ENCODE results near the gene VPS54.
"Not testable (repeated sequence)": the region's sequence is repeated elsewhere in the genome, so short reads cannot be mapped to it uniquely, and the experiment has no call there.

Gene VPS54

DNA sequence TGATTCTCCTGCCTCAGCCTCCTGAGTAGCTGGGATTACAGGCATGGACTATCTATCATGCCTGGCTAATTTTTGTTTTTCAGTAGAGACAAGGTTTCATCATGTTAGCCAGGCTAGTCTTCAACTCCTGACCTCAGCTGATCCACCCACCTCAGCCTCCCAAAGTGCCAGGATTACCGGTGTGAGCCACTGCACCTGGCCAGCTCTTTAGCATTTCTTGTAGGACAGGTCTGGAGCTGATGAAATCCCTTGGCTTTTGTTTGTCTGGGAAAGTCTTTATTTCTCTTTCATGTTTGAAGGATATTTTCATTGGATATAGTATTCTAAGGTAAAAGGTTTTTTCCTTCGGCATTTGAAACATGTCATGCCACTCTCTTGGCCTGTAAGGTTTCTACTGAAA is 20.2 kb downstream of the VPS54 start:
- TF ChIP-seq SPI1 (IDR thresholded peaks at IDR 0.05; ENCODE audit: low read depth, low read length) (no peak), POU2F2 (IDR thresholded peaks at IDR 0.05; ENCODE audit: low read depth, low read length) (no peak), PAX5 (IDR thresholded peaks at IDR 0.05; ENCODE audit: insufficient read depth, low read length, severe bottlenecking) (no peak), POLR2A (IDR thresholded peaks at IDR 0.05; ENCODE audit: low read depth, low read length) (no peak), TAF1 (IDR thresholded peaks at IDR 0.05; ENCODE audit: low read depth, low read length) (no peak), POLR2AphosphoS5 (IDR thresholded peaks at IDR 0.05; ENCODE audit: low read depth, low read length) (no peak)
- no peak for DNase-seq (ENCODE audit: insufficient read length, low spot score)
- FAIRE-seq = no peak

DNA sequence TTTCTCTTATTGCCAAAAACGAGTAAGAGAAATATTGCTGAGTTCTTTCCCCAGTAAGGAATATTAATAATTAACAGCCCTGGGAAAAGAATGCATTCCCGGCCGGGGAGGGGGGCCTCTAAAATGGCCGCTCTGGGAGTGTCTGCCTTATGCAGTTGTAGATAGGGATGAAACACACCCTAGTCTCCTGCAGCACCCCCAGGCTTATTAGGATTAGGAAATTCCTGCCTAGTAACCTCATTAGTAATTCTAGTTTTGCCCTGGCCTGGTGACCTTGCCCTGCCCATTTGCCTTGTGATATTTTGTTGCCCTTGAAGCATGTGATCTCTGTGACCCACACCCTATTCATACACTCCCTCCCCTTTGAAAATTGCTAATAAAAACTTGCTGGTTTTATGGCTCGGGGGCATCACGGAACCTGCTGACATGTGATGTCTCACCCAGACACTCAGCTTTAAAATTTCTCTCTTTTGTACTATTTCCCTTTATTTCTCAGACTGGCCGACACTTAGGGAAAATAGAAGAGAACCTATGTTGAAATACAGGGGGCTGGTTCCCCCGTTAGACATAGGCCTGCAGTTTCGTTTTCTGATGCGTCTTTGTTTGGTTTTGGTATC is 22.5 kb downstream of the VPS54 start:
- not testable (repeated sequence) for FAIRE-seq; DNase-seq (ENCODE audit: insufficient read length, low spot score)

DNA sequence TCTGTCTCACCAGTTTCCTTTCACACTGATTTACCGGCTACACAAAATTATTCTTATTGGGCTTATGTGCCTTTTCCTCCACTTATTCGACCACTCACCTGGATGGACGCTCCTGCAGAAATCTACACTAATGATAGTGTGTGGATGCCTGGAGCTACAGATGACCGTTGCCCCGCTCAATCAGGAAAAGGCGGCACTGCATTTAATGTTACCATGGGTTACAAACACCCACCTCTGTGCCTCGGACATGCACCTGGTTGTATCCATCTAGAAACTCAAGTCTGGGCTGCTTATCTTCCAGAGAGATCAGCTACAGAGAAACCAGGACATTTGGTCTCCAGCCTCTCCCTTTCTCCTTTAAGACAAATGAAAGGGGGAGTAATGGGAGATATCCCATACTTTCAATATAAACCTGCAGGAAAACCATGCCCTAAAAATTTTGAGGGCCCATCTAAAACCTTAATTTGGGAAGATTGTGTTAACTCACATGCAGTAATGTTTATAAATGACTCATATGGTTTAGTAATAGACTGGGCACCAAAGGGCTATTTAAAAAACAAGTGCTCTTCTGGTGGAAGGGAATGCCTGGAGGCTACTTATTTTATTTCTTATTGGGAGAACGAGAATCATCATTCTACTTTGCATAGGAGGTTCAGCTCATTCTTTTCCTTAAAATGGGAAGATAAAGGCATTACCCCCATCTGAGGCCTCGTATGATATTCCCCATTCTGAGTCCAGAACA is 24.7 kb downstream of the VPS54 start:
- FAIRE-seq; DNase-seq (ENCODE audit: insufficient read length, low spot score): not testable (repeated sequence)

DNA sequence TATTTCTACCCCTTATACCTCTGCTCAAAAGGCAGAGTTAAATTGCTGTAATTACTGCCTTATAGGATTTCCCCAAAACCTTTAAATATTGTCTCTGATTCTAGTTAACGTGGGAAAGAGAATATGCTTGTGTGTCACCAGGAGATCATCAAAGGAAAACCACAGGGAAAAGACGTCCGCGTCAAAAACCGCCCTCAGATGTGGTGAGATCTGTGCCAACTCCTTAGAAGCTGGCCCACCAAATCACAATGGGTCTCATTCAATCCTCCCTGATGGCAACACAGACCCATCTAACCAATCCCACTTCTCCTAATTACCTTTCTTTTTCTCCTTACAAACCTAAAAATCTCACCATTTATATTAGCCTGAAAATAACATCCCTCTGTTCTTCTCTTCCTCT is 25.4 kb downstream of the VPS54 start:
- no peak for TF ChIP-seq POLR2A (IDR thresholded peaks at IDR 0.05; ENCODE audit: low read depth, low read length)
- TF ChIP-seq PAX5 (IDR thresholded peaks at IDR 0.05; ENCODE audit: insufficient read depth, low read length, severe bottlenecking) = no peak
- no peak for TF ChIP-seq SPI1 (IDR thresholded peaks at IDR 0.05; ENCODE audit: low read depth, low read length)
- TF ChIP-seq TAF1 (IDR thresholded peaks at IDR 0.05; ENCODE audit: low read depth, low read length) = no peak
- no peak for TF ChIP-seq POLR2AphosphoS5 (IDR thresholded peaks at IDR 0.05; ENCODE audit: low read depth, low read length)
- no peak for TF ChIP-seq POU2F2 (IDR thresholded peaks at IDR 0.05; ENCODE audit: low read depth, low read length)
- no peak for DNase-seq (ENCODE audit: insufficient read length, low spot score)
- FAIRE-seq = no peak

DNA sequence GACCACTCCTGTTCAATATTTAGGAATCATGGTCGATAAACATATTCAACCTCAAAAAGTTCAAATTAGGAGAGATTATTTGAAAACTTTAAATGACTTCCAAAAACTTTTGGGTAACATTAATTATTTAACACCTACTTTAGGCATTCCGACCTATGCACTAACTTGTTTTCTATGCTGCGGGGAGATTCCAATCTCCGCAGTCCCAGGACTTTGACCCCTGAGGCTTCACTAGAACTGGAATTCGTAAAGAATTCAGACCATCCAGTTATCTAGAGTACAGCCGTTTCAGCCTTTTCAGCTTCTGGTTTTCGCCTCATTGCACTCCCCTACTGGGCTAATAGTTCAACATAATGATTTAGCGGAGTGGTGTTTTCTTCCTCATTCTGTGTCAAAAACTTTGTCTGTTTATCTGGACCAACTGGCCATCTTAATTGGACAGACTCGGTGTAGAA is 26.1 kb downstream of the VPS54 start:
- DNase-seq (ENCODE audit: insufficient read length, low spot score); FAIRE-seq: not testable (repeated sequence)

DNA sequence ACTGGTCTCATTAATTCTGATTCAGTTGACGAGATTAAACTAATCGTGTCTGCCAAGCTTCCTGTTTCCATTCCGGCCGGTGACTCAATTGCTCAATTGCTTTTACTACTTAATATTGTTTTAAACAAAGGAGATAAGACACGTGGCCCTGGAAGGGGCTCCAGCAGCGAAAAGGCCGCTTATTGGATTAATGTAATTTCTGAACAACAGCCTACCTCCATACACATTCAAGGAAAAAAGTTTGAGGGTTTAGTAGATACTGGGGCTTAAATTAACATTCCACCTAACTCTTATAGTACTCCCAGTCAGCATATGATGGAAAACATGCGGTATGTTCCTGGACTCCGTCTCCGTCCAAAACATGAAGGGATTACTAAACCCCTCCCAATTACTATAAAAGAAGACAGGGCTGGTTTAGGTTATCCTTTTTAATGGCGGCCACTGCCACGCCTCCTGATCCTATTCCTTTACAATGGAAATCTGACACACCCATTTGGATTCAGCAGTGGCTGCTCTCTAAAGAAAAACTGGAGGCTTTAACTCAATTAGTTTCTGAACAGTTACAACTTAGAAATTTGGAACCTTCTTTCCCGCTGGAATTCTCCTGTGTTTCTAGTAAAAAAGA is 27.1 kb downstream of the VPS54 start:
- DNase-seq (ENCODE audit: insufficient read length, low spot score) = no peak
- no peak for FAIRE-seq
- no peak for TF ChIP-seq POU2F2 (IDR thresholded peaks at IDR 0.05; ENCODE audit: low read depth, low read length)
- no peak for TF ChIP-seq POLR2AphosphoS5 (IDR thresholded peaks at IDR 0.05; ENCODE audit: low read depth, low read length)
- no peak for TF ChIP-seq SPI1 (IDR thresholded peaks at IDR 0.05; ENCODE audit: low read depth, low read length)
- TF ChIP-seq PAX5 (IDR thresholded peaks at IDR 0.05; ENCODE audit: insufficient read depth, low read length, severe bottlenecking) = no peak
- TF ChIP-seq TAF1 (IDR thresholded peaks at IDR 0.05; ENCODE audit: low read depth, low read length) = no peak
- no peak for TF ChIP-seq POLR2A (IDR thresholded peaks at IDR 0.05; ENCODE audit: low read depth, low read length)

DNA sequence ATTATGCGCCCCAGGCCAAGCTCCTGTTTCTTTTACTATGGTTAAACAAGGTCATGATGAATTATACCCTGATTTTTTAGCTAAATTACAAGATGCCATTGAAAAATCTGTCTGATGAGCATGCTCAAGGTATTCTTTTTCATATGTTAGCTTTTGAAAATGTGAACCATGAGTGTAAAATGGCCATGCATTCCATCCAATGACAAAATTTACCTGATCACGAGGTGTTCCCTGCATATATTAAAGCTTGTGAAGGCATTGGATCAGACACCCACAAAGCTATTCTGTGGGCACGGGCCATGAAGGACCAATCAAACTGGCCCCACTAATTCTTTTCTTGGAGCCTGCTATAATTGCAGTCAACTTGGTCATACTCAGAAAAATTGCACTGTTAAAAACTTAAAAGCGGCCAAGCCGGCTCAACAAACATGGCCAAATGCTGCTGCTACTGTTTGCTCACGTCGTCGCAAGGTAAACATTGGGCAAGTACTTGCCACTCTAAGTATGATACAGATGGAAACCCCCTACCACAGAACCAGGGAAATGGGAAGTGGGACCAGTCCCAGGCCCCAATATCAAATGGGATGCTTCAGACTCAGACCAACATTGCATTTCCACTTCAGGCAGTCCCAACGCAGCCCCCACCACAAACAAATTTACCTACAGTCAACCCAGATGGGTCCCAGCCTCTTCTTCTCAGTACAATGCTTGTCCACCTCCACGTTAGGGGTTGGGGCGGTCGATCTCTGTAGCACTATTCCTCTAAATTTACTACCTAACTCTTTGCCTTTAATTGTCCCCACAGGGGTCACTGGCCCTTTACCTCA is 27.8 kb downstream of the VPS54 start:
- DNase-seq (ENCODE audit: insufficient read length, low spot score); FAIRE-seq: not testable (repeated sequence)

DNA sequence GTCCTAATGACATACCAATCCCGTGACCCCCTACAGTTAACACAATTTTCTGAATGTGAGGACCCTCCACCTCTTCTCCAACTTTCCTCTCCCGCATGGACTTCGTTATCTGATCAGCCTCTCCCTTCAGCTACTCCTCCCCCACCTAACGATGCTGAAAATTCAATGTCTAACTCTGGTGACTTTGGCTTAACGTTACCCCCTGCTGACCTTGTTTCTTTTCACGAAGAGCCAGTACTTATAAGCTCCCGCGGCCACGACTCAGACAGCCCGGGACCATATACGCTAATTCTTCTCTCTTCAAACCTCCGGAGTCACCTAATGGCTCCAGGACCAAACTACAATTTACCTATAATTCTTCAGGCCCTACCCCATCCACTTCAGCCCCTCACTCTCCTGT is 29.2 kb downstream of the VPS54 start:
- TF ChIP-seq POLR2A (IDR thresholded peaks at IDR 0.05; ENCODE audit: low read depth, low read length) (no peak), PAX5 (IDR thresholded peaks at IDR 0.05; ENCODE audit: insufficient read depth, low read length, severe bottlenecking) (no peak)
- no peak for FAIRE-seq
- DNase-seq (ENCODE audit: insufficient read length, low spot score) = no peak

DNA sequence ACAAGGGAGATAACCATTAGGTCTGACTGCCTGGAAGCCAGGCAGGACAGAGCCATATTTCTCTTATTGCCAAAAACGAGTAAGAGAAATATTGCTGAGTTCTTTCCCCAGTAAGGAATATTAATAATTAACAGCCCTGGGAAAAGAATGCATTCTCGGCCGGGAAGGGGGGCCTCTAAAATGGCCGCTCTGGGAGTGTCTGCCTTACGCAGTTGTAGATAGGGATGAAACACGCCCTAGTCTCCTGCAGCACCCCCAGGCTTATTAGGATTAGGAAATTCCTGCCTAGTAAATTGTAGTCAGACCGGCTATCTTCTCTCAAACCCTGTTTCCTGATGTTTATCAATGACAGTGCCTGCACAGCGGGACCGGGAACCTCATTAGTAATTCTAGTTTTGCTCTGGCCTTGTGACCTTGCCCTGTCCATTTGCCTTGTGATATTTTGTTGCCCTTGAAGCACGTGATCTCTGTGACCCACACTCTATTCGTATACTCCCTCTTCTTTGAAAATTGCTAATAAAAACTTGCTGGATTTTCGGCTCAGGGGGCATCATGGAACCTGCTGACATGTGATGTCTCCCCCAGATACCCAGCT is 30.3 kb downstream of the VPS54 start:
- not testable (repeated sequence) for FAIRE-seq; DNase-seq (ENCODE audit: insufficient read length, low spot score)

DNA sequence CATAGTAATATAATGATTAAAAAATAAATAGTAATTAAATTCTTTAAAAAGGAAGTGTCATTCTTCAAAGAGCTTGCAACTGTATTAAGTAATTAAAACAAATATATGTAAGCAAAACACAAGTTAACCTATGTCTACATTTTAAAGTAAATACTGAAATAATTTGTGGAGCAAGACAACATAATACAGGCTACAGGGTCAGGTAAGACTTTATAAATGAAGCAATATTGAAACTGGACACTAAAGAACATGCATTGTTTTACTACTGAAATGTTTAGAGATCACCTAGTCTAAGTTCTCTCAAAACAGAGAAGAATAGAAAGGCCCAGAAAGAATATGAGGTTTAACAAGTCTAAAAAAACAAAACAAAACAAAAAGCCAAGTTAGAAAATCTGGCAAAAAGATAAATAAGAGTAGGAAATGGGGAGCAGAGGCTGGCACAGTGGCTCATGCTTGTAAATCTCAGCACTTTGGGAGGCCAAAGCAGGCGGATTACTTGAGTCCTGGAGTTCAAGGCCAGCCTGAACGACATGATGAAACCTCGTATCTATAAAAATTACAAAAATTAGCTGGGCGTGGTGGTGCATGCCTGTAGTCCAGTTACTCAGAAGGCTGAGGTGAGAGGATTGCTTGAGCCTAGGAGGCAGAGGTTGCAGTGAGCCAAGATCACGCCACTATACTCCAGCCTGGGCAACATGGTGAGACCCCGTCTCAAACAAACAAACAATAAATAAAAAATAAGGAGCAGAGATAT is 34.4 kb downstream of the VPS54 start:
- no peak for TF ChIP-seq SPI1 (IDR thresholded peaks at IDR 0.05; ENCODE audit: low read depth, low read length)
- TF ChIP-seq POU2F2 (IDR thresholded peaks at IDR 0.05; ENCODE audit: low read depth, low read length) = no peak
- TF ChIP-seq POLR2AphosphoS5 (IDR thresholded peaks at IDR 0.05; ENCODE audit: low read depth, low read length) = no peak
- TF ChIP-seq POLR2A (IDR thresholded peaks at IDR 0.05; ENCODE audit: low read depth, low read length) = no peak
- TF ChIP-seq TAF1 (IDR thresholded peaks at IDR 0.05; ENCODE audit: low read depth, low read length) = no peak
- FAIRE-seq = no peak
- DNase-seq (ENCODE audit: insufficient read length, low spot score) = no peak
